ENCODE results near the gene MUC6.

GRCh38 chr11:991711-992307 lies 44.7 kb downstream of the MUC6 start:
- TF ChIP-seq, protein P1, sequence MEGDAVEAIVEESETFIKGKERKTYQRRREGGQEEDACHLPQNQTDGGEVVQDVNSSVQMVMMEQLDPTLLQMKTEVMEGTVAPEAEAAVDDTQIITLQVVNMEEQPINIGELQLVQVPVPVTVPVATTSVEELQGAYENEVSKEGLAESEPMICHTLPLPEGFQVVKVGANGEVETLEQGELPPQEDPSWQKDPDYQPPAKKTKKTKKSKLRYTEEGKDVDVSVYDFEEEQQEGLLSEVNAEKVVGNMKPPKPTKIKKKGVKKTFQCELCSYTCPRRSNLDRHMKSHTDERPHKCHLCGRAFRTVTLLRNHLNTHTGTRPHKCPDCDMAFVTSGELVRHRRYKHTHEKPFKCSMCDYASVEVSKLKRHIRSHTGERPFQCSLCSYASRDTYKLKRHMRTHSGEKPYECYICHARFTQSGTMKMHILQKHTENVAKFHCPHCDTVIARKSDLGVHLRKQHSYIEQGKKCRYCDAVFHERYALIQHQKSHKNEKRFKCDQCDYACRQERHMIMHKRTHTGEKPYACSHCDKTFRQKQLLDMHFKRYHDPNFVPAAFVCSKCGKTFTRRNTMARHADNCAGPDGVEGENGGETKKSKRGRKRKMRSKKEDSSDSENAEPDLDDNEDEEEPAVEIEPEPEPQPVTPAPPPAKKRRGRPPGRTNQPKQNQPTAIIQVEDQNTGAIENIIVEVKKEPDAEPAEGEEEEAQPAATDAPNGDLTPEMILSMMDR (IDR thresholded peaks at IDR 0.05), result no peak
- no peak for TF ChIP-seq POLR2AphosphoS5 (IDR thresholded peaks at IDR 0.05; ENCODE audit: low read depth, low read length)
- TF ChIP-seq SIN3A (IDR thresholded peaks at IDR 0.05; ENCODE audit: borderline replicate concordance, insufficient read depth, low read depth, low read length), result no peak
